ENCODE results near the gene CDK8. TPM values are rescaled to one million over a fixed set of nuclear protein-coding genes. Genes with fewer than 3 reads are reported as not detected.
"Not testable (repeated sequence)": the region's sequence is repeated elsewhere in the genome, so short reads cannot be mapped to it uniquely, and the experiment has no call there.

Gene CDK8
- total RNA-seq, 3 donors from 2014 or later = 13.3 to 15.4 (median 13.8) TPM

DNA sequence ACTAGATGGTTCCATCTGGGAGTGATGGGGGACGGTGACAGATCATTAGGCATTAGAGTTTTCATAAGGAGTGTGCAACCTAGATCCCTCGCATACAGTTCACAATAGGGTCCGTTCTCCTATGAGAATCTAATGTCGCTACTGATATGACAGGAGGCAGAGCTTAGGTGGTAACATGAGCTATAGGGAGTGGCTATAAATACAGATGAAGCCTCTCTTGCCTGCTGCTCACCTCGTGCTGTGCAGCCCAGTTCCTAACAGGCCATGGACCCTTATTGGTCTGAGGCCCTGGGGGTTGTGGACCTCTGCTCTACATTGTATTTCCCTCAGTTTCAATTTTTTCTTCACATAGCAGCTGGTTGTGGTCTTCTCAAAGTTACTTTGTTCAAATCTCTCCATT lies 56.5 kb downstream of the CDK8 start:
- no peaks in the 10 kb centered on the region for H3K9me3 ChIP-seq

DNA sequence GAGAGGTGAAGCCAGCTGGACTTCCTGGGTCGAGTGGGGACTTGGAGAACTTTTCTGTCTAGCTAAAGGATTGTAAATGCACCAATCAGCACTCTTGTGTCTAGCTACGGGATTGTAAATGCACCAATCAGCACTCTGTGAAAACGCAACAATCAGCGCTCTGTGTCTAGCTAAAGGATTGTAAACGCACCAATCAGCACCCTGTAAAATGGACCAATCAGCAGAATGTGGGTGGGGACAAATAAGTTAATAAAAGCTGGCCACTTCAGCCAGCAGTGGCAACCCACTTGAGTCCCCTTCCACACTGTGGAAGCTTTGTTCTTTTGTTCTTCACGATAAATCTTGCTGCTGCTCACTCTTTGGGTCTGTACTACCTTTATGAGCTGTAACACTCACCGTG lies 58.1 kb downstream of the CDK8 start:
- H3K4me3 ChIP-seq; H3K27ac ChIP-seq; H3K9me3 ChIP-seq; H3K36me3 ChIP-seq; H3K4me1 ChIP-seq; DNase-seq (ENCODE audit: low spot score in 2 of 2); intact Hi-C loops (cut with DNase I; ENCODE audit: low total_unique reads); H3K27me3 ChIP-seq: not testable (repeated sequence)

More for the DNA sequence above, 56.5 kb downstream of the CDK8 start:
- Histone ChIP-seq H3K27ac (no peak overlapping the region), H3K27me3 (no peaks in the 10 kb centered on the region), H3K4me3 (no peak overlapping the region), H3K4me1 (no peaks in the 10 kb centered on the region), H3K36me3 (no peaks in the 10 kb centered on the region)
- intact Hi-C loops (cut with DNase I; ENCODE audit: low total_unique reads) = no loop called here
- no peak for DNase-seq (ENCODE audit: low spot score in 2 of 2)
- TF ChIP-seq, protein P1, sequence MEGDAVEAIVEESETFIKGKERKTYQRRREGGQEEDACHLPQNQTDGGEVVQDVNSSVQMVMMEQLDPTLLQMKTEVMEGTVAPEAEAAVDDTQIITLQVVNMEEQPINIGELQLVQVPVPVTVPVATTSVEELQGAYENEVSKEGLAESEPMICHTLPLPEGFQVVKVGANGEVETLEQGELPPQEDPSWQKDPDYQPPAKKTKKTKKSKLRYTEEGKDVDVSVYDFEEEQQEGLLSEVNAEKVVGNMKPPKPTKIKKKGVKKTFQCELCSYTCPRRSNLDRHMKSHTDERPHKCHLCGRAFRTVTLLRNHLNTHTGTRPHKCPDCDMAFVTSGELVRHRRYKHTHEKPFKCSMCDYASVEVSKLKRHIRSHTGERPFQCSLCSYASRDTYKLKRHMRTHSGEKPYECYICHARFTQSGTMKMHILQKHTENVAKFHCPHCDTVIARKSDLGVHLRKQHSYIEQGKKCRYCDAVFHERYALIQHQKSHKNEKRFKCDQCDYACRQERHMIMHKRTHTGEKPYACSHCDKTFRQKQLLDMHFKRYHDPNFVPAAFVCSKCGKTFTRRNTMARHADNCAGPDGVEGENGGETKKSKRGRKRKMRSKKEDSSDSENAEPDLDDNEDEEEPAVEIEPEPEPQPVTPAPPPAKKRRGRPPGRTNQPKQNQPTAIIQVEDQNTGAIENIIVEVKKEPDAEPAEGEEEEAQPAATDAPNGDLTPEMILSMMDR (IDR thresholded peaks at IDR 0.05) = no peak
- no peak for TF ChIP-seq POLR2AphosphoS5 (IDR thresholded peaks at IDR 0.05)
- TF ChIP-seq POLR2A (IDR thresholded peaks at IDR 0.05) = no peak

DNA sequence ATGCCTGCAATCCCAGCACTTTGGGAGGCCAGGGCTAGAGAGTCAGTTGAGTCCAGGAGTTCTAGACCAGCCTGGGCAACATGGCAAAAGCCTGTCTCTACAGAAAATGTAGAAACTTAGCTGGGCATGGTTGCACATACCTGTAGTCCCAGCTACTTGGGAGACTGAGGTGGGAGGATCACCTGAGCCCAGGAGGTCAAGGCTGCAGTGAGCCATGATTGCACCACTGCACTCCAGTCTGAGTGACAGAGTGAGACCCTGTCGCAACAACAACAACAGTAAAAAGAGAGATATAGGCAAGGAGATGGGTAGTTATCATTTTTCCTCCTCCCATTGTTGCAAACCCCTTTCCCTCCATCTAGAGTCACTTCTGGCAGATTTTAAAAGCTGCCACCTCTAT lies 62.2 kb downstream of the CDK8 start:
- H3K4me1 ChIP-seq; H3K9me3 ChIP-seq; H3K4me3 ChIP-seq; H3K36me3 ChIP-seq; DNase-seq (ENCODE audit: low spot score in 2 of 2); H3K27ac ChIP-seq; H3K27me3 ChIP-seq; intact Hi-C loops (cut with DNase I; ENCODE audit: low total_unique reads): not testable (repeated sequence)

DNA sequence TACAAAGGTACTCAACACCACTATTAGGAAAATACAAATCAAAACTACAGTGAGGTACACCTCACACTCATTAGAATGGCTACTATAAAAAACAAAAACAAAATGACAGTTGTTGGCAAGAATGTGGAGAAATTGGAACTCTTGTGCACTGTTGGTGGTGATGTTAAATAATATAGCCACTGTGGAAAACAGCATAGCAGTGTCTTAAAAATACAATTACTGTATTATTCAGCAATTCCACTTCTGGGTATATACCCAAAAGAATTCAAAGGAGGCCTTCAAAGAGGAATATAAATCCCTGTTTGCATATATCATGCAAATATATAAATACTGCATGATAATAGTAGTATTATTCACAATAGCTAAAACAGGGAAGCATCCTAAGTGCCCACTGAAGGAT lies 66.8 kb downstream of the CDK8 start:
- H3K36me3 ChIP-seq = no peaks in the 10 kb centered on the region
- no peaks in the 10 kb centered on the region for H3K4me1 ChIP-seq
- H3K4me3 ChIP-seq = no peak overlapping the region
- H3K27ac ChIP-seq = no peak overlapping the region
- no peaks in the 10 kb centered on the region for H3K27me3 ChIP-seq
- intact Hi-C loops (cut with DNase I; ENCODE audit: low total_unique reads) = no loop called here
- no peak for DNase-seq (ENCODE audit: low spot score in 2 of 2)
- TF ChIP-seq POLR2AphosphoS5 (IDR thresholded peaks at IDR 0.05) = no peak
- TF ChIP-seq, protein P1 (IDR thresholded peaks at IDR 0.05) = no peak
- no peak for TF ChIP-seq POLR2A (IDR thresholded peaks at IDR 0.05)
- no peaks in the 10 kb centered on the region for H3K9me3 ChIP-seq

DNA sequence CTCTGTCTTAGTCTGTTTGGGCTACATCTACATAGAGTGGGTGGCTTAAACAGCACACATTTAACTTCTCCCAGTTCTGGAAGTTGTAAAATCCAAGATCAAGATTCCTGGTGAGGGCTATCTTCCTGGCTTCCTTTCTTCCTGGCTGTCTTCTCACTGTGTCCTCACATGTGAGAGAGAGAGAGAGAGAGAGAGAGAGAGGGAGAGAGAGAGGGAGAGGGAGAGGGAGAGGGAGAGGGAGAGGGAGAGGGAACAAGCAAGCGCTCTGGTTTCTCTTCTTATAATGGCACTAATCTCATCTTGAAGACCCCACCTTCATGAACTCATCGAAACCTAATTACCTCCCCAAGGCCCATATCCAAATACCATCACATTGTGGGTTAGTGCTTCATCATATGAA lies 69.2 kb downstream of the CDK8 start:
- no peaks in the 10 kb centered on the region for H3K4me1 ChIP-seq
- intact Hi-C loops (cut with DNase I; ENCODE audit: low total_unique reads) = no loop called here
- no peak overlapping the region for H3K4me3 ChIP-seq
- no peaks in the 10 kb centered on the region for H3K36me3 ChIP-seq
- TF ChIP-seq, protein P1 (IDR thresholded peaks at IDR 0.05) = no peak
- TF ChIP-seq POLR2A (IDR thresholded peaks at IDR 0.05) = no peak
- no peak for TF ChIP-seq POLR2AphosphoS5 (IDR thresholded peaks at IDR 0.05)
- H3K9me3 ChIP-seq = no peaks in the 10 kb centered on the region
- H3K27me3 ChIP-seq = no peaks in the 10 kb centered on the region
- H3K27ac ChIP-seq = no peak overlapping the region
- DNase-seq (ENCODE audit: low spot score in 2 of 2) = no peak

DNA sequence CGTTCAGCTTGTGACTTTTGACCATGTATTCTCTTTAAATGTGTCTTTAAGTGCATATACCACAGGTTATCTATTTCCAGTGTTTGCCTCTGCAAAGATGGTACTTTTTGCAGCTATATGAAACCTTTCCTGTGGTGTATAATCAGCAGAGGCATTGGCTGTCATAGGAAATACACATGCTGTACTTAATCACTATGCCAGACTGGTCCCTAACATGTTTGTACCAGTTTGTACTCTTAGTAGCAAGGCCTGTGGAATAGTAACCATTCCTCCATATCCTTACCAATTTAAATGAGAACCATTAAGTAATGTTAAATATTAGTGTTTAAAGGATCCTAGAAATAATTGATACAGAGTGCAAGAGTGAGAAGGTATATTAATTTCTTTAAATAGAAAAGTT lies 69.8 kb downstream of the CDK8 start:
- DNase-seq (ENCODE audit: low spot score in 2 of 2) = no peak
- H3K9me3 ChIP-seq = no peaks in the 10 kb centered on the region
- no peaks in the 10 kb centered on the region for H3K4me1 ChIP-seq
- no peaks in the 10 kb centered on the region for H3K36me3 ChIP-seq
- H3K4me3 ChIP-seq = no peak overlapping the region
- H3K27ac ChIP-seq = no peak overlapping the region
- intact Hi-C loops (cut with DNase I; ENCODE audit: low total_unique reads) = no loop called here
- no peak for TF ChIP-seq POLR2A (IDR thresholded peaks at IDR 0.05)
- no peak for TF ChIP-seq POLR2AphosphoS5 (IDR thresholded peaks at IDR 0.05)
- TF ChIP-seq, protein P1 (IDR thresholded peaks at IDR 0.05) = no peak
- no peaks in the 10 kb centered on the region for H3K27me3 ChIP-seq
